ENCODE data around the gene ATRNL1. TPM values are rescaled to one million over a fixed set of nuclear protein-coding genes. Genes with fewer than 3 reads are reported as not detected.

The ATRNL1 gene
- polyA plus RNA-seq, 1 donor from 2014 or later: 47.8 TPM

GRCh38 chr10:115883372-115883771 lies 790.2 kb downstream of the ATRNL1 start:
- H2AFZ ChIP-seq (ENCODE audit: low read depth, low read length): no peak overlapping the region
- H3K27ac ChIP-seq (ENCODE audit: low read length): no peak overlapping the region
- no peak overlapping the region for H3K4me2 ChIP-seq (ENCODE audit: low read length)
- H3F3A ChIP-seq (ENCODE audit: insufficient read depth, low read length, poor library complexity, severe bottlenecking): no peaks in the 10 kb centered on the region
- H4K20me1 ChIP-seq (ENCODE audit: insufficient read depth): no peaks in the 10 kb centered on the region
- H3K9me2 ChIP-seq (ENCODE audit: insufficient read depth, low read length): no peaks in the 10 kb centered on the region
- no peak overlapping the region for H3K9ac ChIP-seq (ENCODE audit: low read length)
- H3K9me3 ChIP-seq (ENCODE audit: low read length): no peaks in the 10 kb centered on the region
- H3K4me3 ChIP-seq (ENCODE audit: low read length): no peak overlapping the region
- no peaks in the 10 kb centered on the region for H3K36me3 ChIP-seq (ENCODE audit: insufficient read depth, low read length)
- H3K79me2 ChIP-seq (replicated peaks; ENCODE audit: insufficient read depth, low read length): no peaks in the 10 kb centered on the region
- TF ChIP-seq SMC3 (conservative IDR thresholded peaks at IDR 0.05; ENCODE audit: poor library complexity) (no peak), CTCF (IDR thresholded peaks at IDR 0.05; ENCODE audit: poor library complexity, severe bottlenecking) (no peak), EP300 (conservative IDR thresholded peaks at IDR 0.05; ENCODE audit: poor library complexity, severe bottlenecking) (no peak), TAF1 (IDR thresholded peaks at IDR 0.05; ENCODE audit: low read depth) (no peak), POLR2AphosphoS5 (IDR thresholded peaks at IDR 0.05) (no peak), EZH2 (IDR thresholded peaks at IDR 0.05; ENCODE audit: borderline replicate concordance, insufficient read depth, low read length, poor library complexity, severe bottlenecking) (no peak)
- H3K27me3 ChIP-seq (ENCODE audit: insufficient read depth, low read depth, low read length): no peaks in the 10 kb centered on the region

GRCh38 chr10:115884331-115884730 lies 791.2 kb downstream of the ATRNL1 start:
- H3K9me3 ChIP-seq (ENCODE audit: low read length): no peaks in the 10 kb centered on the region
- H3K36me3 ChIP-seq (ENCODE audit: insufficient read depth, low read length): no peaks in the 10 kb centered on the region
- no peaks in the 10 kb centered on the region for H3K9me2 ChIP-seq (ENCODE audit: insufficient read depth, low read length)
- no peak for TF ChIP-seq EP300 (conservative IDR thresholded peaks at IDR 0.05; ENCODE audit: poor library complexity, severe bottlenecking)
- no peak for TF ChIP-seq MXI1 (conservative IDR thresholded peaks at IDR 0.05; ENCODE audit: poor library complexity, severe bottlenecking)
- no peak for TF ChIP-seq TAF1 (IDR thresholded peaks at IDR 0.05; ENCODE audit: low read depth)
- TF ChIP-seq POLR2AphosphoS5 (IDR thresholded peaks at IDR 0.05): no peak
- no peak for TF ChIP-seq REST (IDR thresholded peaks at IDR 0.05; ENCODE audit: borderline replicate concordance)
- no peak for TF ChIP-seq EZH2 (IDR thresholded peaks at IDR 0.05; ENCODE audit: borderline replicate concordance, insufficient read depth, low read length, poor library complexity, severe bottlenecking)
- TF ChIP-seq RAD21 (conservative IDR thresholded peaks at IDR 0.05): no peak
- TF ChIP-seq CTCF (IDR thresholded peaks at IDR 0.05; ENCODE audit: poor library complexity, severe bottlenecking): no peak
- TF ChIP-seq SMC3 (conservative IDR thresholded peaks at IDR 0.05; ENCODE audit: poor library complexity): no peak
- H4K20me1 ChIP-seq (ENCODE audit: insufficient read depth): no peaks in the 10 kb centered on the region
- H3K79me2 ChIP-seq (replicated peaks; ENCODE audit: insufficient read depth, low read length): no peaks in the 10 kb centered on the region
- no peak overlapping the region for H3K4me2 ChIP-seq (ENCODE audit: low read length)
- H2AFZ ChIP-seq (ENCODE audit: low read depth, low read length): no peak overlapping the region
- H3K27me3 ChIP-seq (ENCODE audit: insufficient read depth, low read depth, low read length): no peaks in the 10 kb centered on the region
- no peak overlapping the region for H3K4me3 ChIP-seq (ENCODE audit: low read length)
- H3F3A ChIP-seq (ENCODE audit: insufficient read depth, low read length, poor library complexity, severe bottlenecking): no peaks in the 10 kb centered on the region
- H3K9ac ChIP-seq (ENCODE audit: low read length): no peak overlapping the region
- H3K27ac ChIP-seq (ENCODE audit: low read length): no peak overlapping the region
